GM12878 (cell line): ENCODE data around the gene SLC23A2.

Experiments
- CTCF ChIP-seq, 3 experiments: IDR thresholded peaks in 2 of 3; conservative IDR thresholded peaks in 1 of 3; 2 replicates each; pipeline ENCODE4 v1.5.1; 2011; ENCODE audit warnings: low read depth in 3 of 3, low read length in 3 of 3, mild to moderate bottlenecking in 3 of 3, control low read depth in 2 of 3, moderate library complexity in 2 of 3, inconsistent platforms in 1 of 3, mixed read lengths in 1 of 3; ENCODE audit not compliant: control insufficient read depth in 2 of 3, insufficient read depth in 1 of 3; ENCODE audit errors: extremely low read depth in 1 of 3
- EZH2 ChIP-seq: IDR thresholded peaks from 2 replicates; pipeline ENCODE4 v1.6.1; 2012; ENCODE audit warnings: low read depth, mild to moderate bottlenecking, control low read depth, inconsistent platforms, low read length, borderline replicate concordance; ENCODE audit not compliant: control insufficient read depth
- MAX ChIP-seq: IDR thresholded peaks from 2 replicates; pipeline ENCODE4 v1.6.1; 2012; ENCODE audit warnings: low read depth, low read length, improper control_type of control experiment
- SIN3A ChIP-seq: IDR thresholded peaks from 2 replicates; pipeline ENCODE4 v1.6.1; 2012; ENCODE audit warnings: low read depth, low read length, improper control_type of control experiment
- SP1 ChIP-seq: IDR thresholded peaks from one replicate; pipeline ENCODE4 v1.6.1; 2011; ENCODE audit warnings: low read depth, low read length
- SREBF2 ChIP-seq: IDR thresholded peaks from 2 replicates; pipeline ENCODE4 v1.6.1; 2012; ENCODE audit warnings: mild to moderate bottlenecking, low read length
- TBL1XR1 ChIP-seq: IDR thresholded peaks from 2 replicates; pipeline ENCODE4 v1.6.1; 2012; ENCODE audit warnings: low read depth, low read length, improper control_type of control experiment

GRCh38 chr20:4853004-4853403 is 148.3 kb downstream of the SLC23A2 start:
- no peak for TF ChIP-seq CTCF (IDR thresholded peaks at IDR 0.05 in 2 of 3, conservative IDR thresholded peaks at IDR 0.05 in 1 of 3; ENCODE audit: control insufficient read depth in 2 of 3, extremely low read depth in 1 of 3, insufficient read depth in 1 of 3, low read depth in 3 of 3, low read length in 3 of 3)
- TF ChIP-seq MAX = no peak
- no peak for TF ChIP-seq SREBF2
- TF ChIP-seq SIN3A = no peak
- no peak for TF ChIP-seq SP1
- no peak for TF ChIP-seq EZH2
- no peak for TF ChIP-seq TBL1XR1
